Right lobe of liver (tissue), 6 donors: Measurements from ENCODE around the gene SETSIP. TPM values are rescaled to one million over a fixed set of nuclear protein-coding genes. Genes with fewer than 3 reads are reported as not detected.
A peak's percentile ranks its signal among the peaks of the same experiment; 100 is the strongest.
"Not testable (repeated sequence)": the region's sequence is repeated elsewhere in the genome, so short reads cannot be mapped to it uniquely, and the experiment has no call there.

Experiments
- ATAC-seq, 4 donors: fragments of 200-7000 bp; cut with Tn5 transposase; one replicate each; pipeline ENCODE4 v1.9.1; 2020; ENCODE audit warnings: mild to moderate bottlenecking in 4 of 4, moderate library complexity in 4 of 4
- DNase-seq, 3 donors: peaks; one replicate each; pipeline ENCODE4 v3.0.0-alpha.2; 2020
- H3K27ac ChIP-seq, 3 donors: fragments of 200-600 bp; one replicate each; pipeline ENCODE4 v1.8.0; 2022
- H3K27me3 ChIP-seq, 2 donors: fragments of 200-600 bp; one replicate each; pipeline ENCODE4 v1.8.0; 2022
- H3K36me3 ChIP-seq, 4 donors: fragments of 200-600 bp; sonication (generic) in 1 of 4; one replicate each; pipeline versions ENCODE4 v1.5.1 to v1.8.0; 2017 to 2022; ENCODE audit warnings: control low read depth in 1 of 4
- H3K4me1 ChIP-seq, 4 donors: fragments of 200-600 bp; sonication (generic) in 1 of 4; one replicate each; pipeline versions ENCODE4 v1.5.1 to v1.8.0; 2017 to 2022; ENCODE audit warnings: control low read depth in 1 of 4
- H3K4me3 ChIP-seq, 3 donors: fragments of 200-600 bp; one replicate each; pipeline ENCODE4 v1.8.0; 2022
- H3K9me3 ChIP-seq, 4 donors: fragments of 200-600 bp; sonication (generic) in 1 of 4; one replicate each; pipeline versions ENCODE4 v1.5.1 to v1.8.0; 2017 to 2022; ENCODE audit warnings: control low read depth in 1 of 4
- CTCF ChIP-seq, 4 donors: fragments of 200-600 bp in 3 of 4; fragments of 450-650 bp in 1 of 4; IDR thresholded peaks; one replicate each; pipeline versions ENCODE4 v1.5.1 to v1.8.0; 2016 to 2022; ENCODE audit warnings: antibody characterized with exemption in 4 of 4, mild to moderate bottlenecking in 2 of 4
- POLR2A ChIP-seq: fragments of 450-650 bp; IDR thresholded peaks from one replicate; pipeline ENCODE4 v1.6.1; 2017; ENCODE audit warnings: antibody characterized with exemption, mild to moderate bottlenecking
- WGBS: methylation state at CpG from one replicate; pipeline ENCODE4 v1.1.6; 2018; ENCODE audit warnings: low coverage, low lambda C conversion rate; ENCODE audit not compliant: insufficient coverage; ENCODE audit errors: missing lambda C conversion rate; 5-methylcytosine and 5-hydroxymethylcytosine counted together
- intact Hi-C, 2 donors: fragments of 100-400 bp; cut with DNase I; formaldehyde crosslinking; loops; one replicate each; pipeline versions ENCODE4 v1.11.2 to v1.14.1; 2022
- total RNA-seq, 6 experiments: library from RNA; depleted of rRNA in 2 of 6; stranded (reverse); fragments of >200 nt in 2 of 6; fragmentation: NEBNext Ultra II Directional in 3 of 6; extraction: Animal tissue kit (Norgen Biotek cat#: 25700) in 3 of 6; gene quantifications; one replicate each; pipeline versions ENCODE4 v1.1.0 to v1.2.4, GENCODE V29; 2016 to 2023
- donor health status: DM: no; HTN: yes; CAD: no.
- donor health status: DM: no; HTN: no; CAD: no.
- donor health status: DM: no; HTN: no; CAD: no.
- donor health status: DM: no; HTN: yes; CAD: no.
- donor health status: DM: no; HTN: yes; CAD: no.

Gene SETSIP
- total RNA-seq, 6 experiments from 2014 or later, result not detected

DNA sequence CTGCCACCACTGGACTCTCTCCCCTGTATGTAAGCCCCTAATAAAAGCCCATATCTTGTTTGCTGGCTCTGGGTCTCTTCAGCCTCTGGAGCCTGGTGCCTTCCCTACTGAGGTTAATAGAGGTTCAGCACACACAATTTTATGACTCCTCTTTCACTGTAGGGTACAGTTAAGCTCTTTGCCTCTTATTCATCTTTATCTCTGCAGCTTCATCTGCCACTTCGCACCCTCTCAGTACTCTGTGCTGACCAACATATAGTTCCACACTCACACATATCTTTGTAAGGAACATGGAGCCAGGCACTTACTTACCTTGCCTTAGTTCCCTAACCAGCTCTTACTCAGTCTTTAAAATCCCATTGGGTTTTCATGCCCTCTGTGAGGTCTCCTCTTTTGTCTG lies 9.4 kb upstream of the SETSIP start:
- ATAC-seq (no peak), DNase-seq (no peak)
- intact Hi-C loops, result no loop called here
- Histone ChIP-seq H3K27me3 (no peaks in the 10 kb centered on the region), H3K27ac (no peak overlapping the region), H3K9me3 (no peaks in the 10 kb centered on the region), H3K36me3 (no peaks in the 10 kb centered on the region), H3K4me3 (no peak overlapping the region), H3K4me1 (peaks cover 0 to 9% (median 5%) of the 10 kb centered on the region in 4 donors)
- no peak for TF ChIP-seq POLR2A
- TF ChIP-seq CTCF (IDR thresholded peaks at IDR 0.05), result no peak
- WGBS, result 100% methylated on average over 1 of the region's 1 CpG

GRCh38 chr1:92081031-92081430 lies 5.8 kb upstream of the SETSIP start:
- DNase-seq (no peak), ATAC-seq (no peak)
- TF ChIP-seq CTCF (IDR thresholded peaks at IDR 0.05) (no peak), POLR2A (no peak)
- H3K4me1 ChIP-seq, result peaks cover 0 to 5% (median 2%) of the 10 kb centered on the region in 4 donors
- no peaks in the 10 kb centered on the region for H3K27me3 ChIP-seq
- H3K4me3 ChIP-seq, result peak overlapping the region; percentile 56 to 90 (median 77)
- peak overlapping the region in 2 of 3 donors; percentile 61 to 81 for H3K27ac ChIP-seq
- no peaks in the 10 kb centered on the region for H3K9me3 ChIP-seq
- no peaks in the 10 kb centered on the region for H3K36me3 ChIP-seq
- WGBS, result 29% methylated on average over 4 of the region's 4 CpGs
- intact Hi-C loops, result no loop called here

- peak within 1 kb of the TSS; percentile 4 to 81 (median 61) for H3K27ac ChIP-seq
- H3K4me3 ChIP-seq, result peak within 1 kb of the TSS; percentile 56 to 90 (median 77)
- H3K27me3 ChIP-seq, result no peaks in the 10 kb centered on the region
- peaks cover 0 to 5% (median 2%) of the 10 kb centered on the region in 4 donors for H3K4me1 ChIP-seq
- WGBS, result 3% methylated on average over 22 of the region's 55 CpGs
- no peaks in the 10 kb centered on the region for H3K36me3 ChIP-seq
- TF ChIP-seq POLR2A, result peak; percentile 41
- TF ChIP-seq CTCF (IDR thresholded peaks at IDR 0.05), result peak in 1 of 4 donors; percentile 12
- intact Hi-C loops, result no loop called here
- ATAC-seq (peak; percentile 95 to 96 (median 96)), DNase-seq (peak; percentile 85 to 90 (median 87))
- H3K9me3 ChIP-seq, result no peaks in the 10 kb centered on the region
Observed at GRCh38 chr1:92080128-92080985, 5.1 kb upstream of the SETSIP start, which contains the start of gene BTBD8. BTBD8 (plus strand) TSS chr1:92080345; CDS start chr1:92080572, 227 bp downstream.

DNA sequence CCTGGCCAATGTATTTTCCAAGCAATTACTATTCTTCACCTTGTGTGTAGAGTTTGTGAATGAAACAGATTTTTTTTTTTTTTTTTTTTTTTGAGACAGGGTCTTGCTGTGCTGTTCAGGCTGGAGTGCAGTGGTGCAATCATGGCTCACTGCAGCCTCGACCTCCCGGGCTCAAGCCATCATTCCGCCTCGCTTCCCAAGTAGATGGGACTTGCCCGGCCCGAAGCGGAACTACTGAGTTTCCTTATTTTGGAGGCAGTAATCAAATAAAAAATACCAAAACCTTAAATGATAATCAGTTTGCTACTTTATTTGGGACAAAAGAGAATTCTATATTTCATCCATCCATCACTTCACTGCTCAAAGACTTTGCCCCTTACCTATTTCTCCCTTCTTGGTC lies 4.2 kb upstream of the SETSIP start:
- ATAC-seq (no peak), DNase-seq (no peak)
- peak overlapping the region in 2 of 3 donors; percentile 56 to 90 for H3K4me3 ChIP-seq
- intact Hi-C loops, result no loop called here
- H3K27me3 ChIP-seq, result no peaks in the 10 kb centered on the region
- H3K27ac ChIP-seq, result no peak overlapping the region
- H3K36me3 ChIP-seq, result no peaks in the 10 kb centered on the region
- WGBS, result 93% methylated on average over 2 of the region's 7 CpGs
- peaks cover 0 to 5% (median 2%) of the 10 kb centered on the region in 4 donors for H3K4me1 ChIP-seq
- H3K9me3 ChIP-seq, result no peaks in the 10 kb centered on the region
- TF ChIP-seq CTCF (IDR thresholded peaks at IDR 0.05) (no peak), POLR2A (no peak)

DNA sequence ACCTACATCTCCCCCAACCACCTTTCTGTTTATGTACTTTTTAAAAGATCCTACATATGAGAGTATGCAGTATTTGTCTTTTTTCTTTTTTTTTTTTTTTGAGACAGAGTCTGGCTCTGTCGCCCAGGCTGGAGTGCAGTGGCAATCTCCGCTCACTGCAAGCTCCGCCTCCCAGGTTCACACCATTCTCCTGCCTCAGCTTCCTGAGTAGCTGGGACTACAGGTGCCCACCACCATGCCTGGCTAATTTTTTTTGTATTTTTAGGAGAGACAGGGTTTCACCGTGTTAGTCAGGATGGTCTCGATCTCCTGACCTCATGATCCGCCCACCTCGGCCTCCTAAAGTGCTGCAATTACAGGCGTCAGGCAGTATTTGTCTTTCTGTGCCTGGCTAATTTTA lies 2.9 kb upstream of the SETSIP start:
- H3K36me3 ChIP-seq, H3K27me3 ChIP-seq, H3K9me3 ChIP-seq, H3K4me1 ChIP-seq, H3K27ac ChIP-seq, DNase-seq, ATAC-seq, intact Hi-C loops, H3K4me3 ChIP-seq: not testable (repeated sequence)
- WGBS, result 100% methylated on average over 4 of the region's 8 CpGs
